SKM-1 (cell line): ENCODE measurements around the gene C12orf56.
"Not testable (repeated sequence)": the region's sequence is repeated elsewhere in the genome, so short reads cannot be mapped to it uniquely, and the experiment has no call there.

Source experiments
- DNase-seq: peaks from one replicate; lab custom pipeline; 2025; ENCODE audit not compliant: unreplicated experiment; lab: John Stamatoyannopoulos, UW

C12orf56 gene

DNA sequence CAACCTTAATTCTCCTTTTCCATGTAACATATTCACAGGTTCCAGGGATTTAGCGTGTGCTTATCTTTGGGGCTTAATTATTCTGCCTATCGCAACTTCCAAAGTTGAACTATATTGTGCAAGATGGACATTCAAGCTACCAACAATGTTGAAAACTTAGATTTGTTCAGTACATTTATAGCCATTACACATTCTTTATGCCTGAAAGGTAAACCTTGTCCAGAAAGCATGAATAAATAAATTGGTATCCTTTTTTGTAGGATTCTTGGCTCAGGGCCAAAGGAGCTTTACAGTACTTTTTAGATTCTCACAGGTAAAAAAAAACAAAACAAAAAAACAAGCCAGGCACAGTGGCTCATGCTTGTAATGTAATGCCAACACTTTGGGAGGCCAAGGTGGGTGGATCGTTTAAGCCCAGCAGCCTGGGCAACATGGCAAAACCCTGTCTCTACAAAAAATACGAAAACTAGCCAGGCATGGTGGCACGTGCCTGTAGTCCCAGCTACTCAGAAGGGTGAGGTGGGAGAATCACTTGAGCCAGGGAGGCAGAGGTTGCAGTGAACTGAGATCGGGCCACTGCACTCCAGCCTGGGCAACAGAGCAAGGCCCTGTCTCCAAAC, 3.3 kb downstream of the C12orf56 start:
- no peak for DNase-seq

DNA sequence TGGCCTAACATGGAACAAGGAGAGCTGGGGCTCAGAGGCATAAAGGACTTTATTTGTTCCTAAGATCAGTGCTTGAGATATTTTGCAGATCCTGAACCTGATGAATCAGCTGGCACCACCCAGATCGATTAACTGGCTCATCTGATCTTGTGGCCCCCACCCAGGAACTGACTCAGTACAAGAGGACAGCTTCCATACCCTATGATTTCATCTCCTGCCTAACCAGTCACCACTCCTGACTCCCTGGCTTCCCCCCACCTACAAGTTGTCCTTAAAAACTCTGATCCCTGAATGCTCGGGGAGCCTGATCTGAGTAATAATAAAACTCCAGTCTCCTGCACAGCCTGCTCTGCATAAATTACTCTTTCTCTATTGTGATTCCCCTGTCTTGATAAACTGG, 5.1 kb downstream of the C12orf56 start:
- no peak for DNase-seq

DNA sequence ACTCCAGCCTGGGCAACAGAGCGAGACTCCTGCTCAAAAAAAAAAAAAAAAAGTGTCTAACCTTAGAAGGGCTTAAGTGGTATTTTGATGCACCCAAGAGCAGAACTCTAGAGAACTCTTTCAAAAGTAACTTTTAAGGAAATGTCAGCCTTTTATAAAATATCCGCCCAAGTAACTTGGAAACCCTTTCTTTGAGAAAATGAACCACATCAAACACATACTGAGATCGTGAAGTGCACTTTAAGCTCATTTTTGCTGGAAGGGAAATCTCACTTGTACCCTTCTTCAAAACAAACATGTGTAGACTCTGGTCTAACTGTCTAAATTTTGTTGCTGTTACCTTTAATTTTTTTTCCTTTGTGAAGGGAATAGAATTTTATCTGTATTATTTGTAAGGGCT, 5.5 kb downstream of the C12orf56 start:
- DNase-seq = no peak

DNA sequence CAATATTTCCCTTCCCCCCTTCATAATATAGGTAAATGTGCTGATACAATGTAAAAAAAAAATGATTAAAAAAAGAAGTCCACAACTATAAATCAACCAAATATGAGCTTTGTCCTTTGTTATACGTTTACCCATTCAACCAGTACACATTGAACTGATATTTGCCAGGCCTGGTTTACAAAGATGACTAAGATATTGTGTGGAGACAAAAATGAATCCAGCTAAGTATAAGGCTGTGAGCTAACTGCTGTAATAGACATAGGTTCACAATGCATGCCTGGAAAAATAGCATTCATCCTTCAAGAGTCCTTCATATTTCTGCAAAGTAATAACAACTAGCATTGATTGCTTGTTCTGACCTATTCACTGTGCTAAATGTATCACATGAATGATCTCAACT, 6.9 kb downstream of the C12orf56 start:
- DNase-seq = no peak

DNA sequence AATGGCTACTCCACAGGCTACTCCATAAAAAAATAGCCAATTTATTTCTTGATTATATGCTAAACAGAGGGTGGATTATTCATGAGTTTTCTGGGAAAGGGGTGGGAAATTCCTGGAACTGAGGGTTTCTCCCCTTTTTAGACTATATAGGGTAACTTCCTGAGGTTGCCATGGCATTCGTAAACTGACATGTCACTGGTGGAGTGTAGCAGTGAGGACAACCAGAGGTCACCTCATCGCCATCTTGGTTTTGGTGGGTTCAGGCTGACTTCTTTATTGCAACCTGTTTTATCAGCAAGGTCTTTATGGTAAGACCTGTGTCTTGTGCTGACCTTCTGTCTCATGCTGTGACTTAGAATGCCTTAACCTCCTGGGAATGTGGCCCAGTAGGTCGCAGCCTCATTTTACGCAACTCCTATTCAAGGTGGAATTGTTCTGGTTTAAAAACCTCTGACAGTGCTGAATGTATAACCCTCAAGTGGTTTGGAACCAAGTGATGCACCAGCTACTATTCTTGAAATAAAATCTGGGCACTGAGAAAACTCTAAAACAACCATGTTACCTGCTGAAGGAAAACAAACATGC, 27.7 kb downstream of the C12orf56 start:
- DNase-seq = no peak

DNA sequence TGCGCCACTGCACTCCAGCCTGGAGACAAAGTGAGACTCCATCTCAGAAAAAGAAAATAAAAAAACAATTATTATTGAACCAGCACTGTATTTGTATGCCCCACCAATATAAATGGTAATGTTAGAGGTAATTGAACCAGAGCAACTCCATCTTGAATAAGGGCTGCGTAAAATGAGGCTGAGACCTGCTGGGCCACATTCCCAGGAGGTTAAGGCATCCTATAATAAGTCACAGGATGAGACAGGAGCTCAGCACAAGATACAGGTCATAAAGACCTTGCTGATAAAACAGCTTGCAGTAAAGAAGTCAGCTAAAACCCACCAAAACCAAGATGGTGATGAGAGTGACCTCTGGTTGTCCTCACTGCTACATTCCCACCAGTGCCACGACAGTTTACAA, 29.4 kb downstream of the C12orf56 start:
- not testable (repeated sequence) for DNase-seq

DNA sequence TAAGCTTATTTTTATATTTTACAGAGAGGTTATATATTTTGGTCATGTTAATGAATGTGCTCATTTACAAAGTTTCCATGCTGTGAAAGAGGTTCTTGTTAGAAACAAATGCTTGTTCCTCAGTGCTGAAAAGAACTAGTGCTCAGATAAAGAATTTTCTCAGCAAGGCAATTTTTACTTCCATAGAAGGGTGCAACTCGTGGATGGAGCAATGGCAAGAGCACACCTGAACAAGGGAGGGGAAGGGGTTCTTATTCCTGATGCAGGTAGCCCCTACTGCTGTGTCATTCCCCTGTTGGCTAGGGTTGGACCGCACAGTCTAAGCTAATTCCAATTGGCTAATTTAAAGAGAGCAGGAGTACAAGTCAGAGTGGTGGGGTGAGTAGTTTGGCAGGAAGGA, 34.3 kb downstream of the C12orf56 start:
- DNase-seq = not testable (repeated sequence)

DNA sequence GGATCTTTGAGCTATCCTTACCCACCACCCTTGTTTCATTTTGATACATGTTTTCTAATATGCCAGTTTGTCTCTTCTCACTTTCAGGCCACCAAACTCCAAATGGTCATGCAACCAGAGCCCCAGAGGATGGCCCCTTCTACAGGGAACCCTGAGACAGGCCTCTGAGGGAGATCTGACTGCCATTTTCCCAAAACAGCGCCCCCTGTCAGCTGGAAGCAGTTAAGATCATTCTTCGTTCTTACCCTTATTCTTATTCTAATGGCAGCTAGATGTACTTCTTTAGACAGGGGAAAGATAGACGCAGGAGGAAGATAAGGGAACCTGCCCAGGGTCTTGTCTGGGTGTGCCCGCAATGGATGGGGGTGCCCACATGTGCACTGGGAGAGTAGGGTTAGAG, 38.4 kb downstream of the C12orf56 start:
- no peak for DNase-seq

DNA sequence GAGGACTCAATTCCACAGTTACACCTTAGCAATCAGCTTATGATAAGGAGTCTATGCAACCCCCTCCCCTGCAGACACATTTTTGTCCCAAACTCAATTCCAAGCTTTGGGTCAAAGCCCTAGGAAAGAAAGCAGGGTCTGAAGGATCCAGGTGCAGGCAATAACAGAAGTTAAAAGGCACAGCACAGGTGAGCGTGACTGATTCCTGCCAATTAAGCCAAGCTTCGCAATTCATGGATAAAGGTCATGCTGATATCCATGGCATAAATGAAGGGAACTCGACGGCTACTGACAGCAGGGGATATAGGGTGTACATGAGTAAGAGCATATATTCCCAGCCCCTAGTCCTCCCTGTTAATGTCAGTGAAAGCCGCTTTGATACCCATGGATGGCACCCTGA, 39.3 kb downstream of the C12orf56 start:
- no peak for DNase-seq

DNA sequence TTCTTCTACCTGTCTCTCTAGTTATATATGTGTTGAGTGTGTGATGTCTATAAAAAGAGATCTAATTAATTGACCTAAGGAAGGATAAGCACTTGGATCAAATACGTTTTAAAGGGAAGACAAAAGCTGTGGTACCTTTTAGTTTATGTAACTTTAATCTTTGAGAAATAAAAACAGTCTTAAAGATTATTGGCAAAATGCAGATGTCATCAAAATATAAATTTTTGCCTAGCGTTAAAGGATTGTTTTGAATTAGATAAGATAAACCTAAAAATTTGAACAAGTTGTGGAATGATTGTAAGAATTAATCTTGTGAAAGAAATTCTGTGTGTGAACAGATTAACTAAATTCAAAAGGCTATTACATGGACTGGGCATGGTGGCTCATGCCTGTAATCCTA, 42.9 kb downstream of the C12orf56 start:
- no peak for DNase-seq

DNA sequence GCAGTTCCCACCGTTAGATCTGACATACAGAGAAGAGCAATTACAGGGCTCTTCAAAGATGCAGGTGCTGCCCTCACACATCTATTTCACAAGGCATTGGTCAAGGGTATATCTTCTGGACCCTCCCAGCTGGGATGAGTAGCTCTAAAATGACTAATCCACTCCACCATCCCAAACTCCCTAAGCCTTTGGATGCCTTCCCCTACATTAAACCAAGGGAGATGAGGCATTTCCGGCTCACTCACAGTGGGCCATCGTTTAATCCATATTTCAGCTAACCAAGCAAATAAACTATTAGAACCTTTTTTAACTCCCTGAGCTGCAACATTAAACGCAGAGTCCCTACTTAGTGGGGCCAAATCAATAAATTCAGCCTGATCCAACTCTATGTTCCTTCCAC, 45.9 kb downstream of the C12orf56 start:
- DNase-seq = not testable (repeated sequence)

DNA sequence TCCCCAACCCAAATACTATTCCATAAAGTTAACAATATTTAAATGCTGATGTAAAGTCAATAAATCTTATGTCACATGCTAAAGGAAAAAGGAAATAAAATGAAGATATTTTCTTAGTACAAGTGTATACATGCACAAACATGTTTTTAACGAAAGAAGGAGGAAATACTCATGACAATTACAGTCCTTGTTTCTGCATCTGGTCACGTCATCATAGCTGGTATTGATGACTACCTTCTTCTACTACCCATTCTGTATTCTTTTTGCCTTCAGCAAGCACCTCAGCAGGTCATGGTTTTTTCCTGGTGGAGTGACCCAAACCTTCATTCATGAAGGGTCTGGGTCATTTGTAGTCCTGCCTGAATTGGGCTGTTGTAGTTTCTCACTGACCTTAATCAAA, 50.0 kb downstream of the C12orf56 start:
- DNase-seq = not testable (repeated sequence)

DNA sequence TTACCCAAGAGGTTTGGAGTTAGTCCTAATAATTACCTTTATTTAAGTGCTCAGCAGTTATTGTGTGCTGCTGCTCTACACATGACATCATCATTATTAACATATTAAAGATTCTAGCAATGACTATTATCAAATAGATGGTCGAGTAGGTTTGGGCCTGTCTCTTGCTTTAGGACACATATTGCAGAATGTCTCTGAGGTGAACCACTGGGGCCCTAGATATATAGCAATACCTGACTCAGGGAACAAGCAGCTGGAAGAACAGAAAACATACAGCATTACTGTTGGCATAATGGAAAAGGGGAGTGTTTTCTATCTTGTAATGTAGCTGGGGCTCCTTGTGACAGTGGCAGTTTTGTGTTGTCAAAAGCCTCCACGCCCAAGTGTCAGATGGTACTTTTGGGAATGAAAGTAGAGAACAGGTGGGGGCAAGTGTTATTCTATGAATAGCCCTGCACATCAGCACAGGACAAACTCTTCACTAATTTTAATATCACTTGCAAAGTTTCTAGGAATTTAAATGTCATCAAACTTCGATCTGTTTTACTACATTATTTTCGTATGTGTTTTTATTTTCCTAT, 54.6 kb downstream of the C12orf56 start:
- no peak for DNase-seq

DNA sequence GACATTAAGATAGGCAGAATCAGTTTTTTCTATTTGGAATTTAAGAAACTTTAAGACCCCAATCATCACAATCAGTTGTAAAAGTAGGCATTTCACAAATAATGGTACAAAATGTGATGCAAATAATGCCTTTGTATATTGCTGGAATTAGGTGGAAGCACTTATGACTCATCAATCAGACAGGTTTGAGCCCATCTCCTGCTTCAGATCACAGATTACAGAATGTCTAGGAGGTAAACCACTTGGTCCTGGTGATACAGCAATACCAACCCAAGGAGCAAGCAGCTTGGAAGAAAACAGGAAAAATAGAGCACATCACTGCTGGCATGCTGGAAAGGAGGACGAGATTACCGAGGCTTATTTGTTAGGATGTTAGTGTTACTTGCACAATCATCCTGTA, 57.6 kb downstream of the C12orf56 start:
- DNase-seq = no peak

DNA sequence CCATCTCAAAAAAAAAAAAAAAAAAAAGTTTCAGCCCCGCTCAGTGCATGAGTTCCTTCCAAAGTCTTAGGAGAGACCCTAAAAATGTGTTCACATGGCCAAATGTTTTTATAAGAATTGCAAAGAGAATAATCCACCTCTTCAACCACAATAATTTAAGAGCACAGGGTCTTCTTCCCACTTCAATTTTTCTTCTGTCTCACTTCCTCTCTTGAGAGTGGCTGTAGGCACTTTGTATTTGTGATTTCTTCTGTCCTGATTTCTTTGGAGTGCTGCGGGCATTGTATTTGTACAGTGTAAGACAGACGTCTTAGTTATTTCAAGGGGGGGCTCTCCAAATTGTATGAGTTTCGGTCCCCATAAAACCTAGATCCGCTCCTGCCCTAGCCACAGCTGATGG, 58.3 kb downstream of the C12orf56 start:
- DNase-seq = no peak

DNA sequence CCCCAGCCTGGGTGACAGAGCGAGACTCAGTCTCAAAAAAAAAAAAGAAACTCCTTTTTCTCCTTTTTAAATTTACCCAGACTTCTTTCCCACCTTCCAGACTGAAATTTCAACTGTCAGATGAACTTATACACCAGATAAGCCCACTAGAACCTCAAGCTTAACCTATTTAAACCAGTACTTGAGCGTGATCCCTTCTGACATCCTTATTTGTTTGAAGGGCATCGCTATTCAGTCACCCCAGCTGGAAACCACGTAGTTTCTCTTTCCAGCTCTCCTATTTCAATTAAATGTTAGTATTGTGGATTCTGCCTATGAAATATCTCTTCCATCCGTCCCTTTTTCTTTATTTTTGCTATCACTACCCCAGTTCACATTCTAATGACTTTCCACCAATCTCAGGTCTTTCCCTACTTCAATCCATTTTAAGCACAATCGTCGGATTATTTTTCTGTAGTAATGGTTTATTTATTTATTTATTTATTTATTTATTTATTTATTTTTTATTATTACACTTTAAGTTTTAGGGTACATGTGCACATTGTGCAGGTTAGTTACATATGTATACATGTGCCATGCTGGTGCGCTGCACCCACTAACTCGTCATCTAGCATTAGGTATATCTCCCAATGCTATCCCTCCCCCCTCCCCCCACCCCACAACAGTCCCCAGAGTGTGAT, 61.4 kb downstream of the C12orf56 start:
- DNase-seq = not testable (repeated sequence)

DNA sequence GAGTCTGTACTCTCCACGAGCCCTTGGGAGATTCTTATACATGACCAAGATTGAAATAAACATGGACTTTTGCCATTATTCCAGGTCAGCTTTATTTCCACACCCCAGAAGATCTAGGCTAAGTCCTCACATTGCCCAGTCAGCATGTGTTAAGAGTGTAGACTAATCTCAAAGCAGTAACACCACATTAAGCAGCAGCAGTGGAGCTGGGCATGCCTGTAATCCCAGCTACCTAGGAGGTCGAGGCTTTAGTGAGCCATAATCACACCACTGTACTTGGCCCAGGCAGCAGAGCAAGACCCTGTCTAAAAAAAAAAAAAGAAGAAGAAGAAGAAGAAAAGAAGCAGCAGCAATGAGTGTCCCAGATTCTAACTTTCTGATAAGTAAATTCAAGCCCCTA, 65.5 kb downstream of the C12orf56 start:
- no peak for DNase-seq

DNA sequence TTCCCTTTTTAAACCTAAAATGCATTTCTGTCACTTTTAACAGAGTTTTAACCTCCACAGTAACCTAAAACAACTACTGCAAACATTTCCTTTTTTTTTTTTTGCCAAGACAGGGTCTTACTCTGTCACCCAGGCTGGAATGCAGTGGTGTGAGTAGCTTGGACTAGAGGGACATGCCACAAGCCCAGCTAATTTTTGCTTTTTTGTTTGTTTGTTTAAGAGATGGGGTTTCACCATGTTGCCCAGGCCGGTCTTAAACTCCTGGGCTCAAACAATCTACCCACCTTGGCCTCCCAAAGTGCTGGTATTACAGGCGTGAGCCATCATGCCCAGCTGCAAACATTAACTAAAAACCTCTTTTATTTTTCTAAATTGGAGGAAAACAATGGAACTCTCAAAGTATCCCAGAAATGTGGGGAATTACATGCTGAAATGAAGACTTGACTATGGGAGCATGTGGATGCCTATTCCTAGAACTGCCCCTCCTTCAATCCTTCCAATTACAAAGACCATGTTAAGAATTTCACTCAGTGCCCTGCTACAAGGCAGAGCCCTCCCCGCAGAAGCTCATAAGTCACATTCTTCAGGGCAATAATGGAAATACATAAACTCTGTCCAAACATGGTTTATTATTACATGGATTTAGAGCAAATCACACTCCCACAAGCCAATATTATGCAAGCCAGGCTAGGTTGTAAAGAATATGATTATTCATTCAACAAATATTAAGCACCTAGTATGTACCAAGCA, 66.9 kb downstream of the C12orf56 start:
- DNase-seq = no peak

DNA sequence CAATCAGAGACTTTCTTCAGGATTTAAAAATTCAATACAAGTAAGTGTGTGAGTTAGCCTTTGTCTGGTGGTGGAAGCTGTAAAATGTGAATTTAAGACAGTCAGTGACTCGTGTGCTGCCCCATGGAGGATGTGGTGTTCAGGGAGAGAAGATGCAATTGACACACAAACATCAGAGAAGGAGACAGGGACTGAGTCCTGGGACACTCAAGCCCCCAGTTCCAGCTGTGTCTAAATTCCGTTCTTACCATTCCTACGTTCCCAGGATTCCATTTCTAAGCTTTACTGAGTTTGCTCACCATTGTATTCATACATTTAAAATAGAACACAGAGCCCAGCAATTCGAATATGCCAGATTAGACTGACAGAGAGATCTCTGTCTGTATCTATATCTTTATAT, 67.6 kb downstream of the C12orf56 start:
- no peak for DNase-seq

DNA sequence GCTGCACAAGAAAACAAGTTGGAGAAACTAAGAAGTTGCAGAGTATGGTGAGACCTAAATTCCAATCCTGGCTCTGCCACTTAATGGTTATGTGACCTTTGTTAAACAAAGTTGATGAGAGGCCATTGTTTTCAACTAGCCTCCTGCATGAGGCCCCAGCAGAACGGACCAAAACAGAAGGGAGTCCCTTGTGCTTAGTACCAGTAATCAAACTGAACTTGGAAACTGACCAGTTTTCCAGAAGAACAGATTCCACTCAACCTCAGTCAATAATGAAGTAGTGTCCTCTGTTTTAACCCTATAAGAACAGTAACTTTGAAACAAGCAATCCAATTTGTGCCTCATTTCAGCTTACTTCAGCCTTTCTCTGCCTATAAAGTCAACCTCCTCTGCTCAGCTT, 69.9 kb downstream of the C12orf56 start:
- DNase-seq = no peak

DNA sequence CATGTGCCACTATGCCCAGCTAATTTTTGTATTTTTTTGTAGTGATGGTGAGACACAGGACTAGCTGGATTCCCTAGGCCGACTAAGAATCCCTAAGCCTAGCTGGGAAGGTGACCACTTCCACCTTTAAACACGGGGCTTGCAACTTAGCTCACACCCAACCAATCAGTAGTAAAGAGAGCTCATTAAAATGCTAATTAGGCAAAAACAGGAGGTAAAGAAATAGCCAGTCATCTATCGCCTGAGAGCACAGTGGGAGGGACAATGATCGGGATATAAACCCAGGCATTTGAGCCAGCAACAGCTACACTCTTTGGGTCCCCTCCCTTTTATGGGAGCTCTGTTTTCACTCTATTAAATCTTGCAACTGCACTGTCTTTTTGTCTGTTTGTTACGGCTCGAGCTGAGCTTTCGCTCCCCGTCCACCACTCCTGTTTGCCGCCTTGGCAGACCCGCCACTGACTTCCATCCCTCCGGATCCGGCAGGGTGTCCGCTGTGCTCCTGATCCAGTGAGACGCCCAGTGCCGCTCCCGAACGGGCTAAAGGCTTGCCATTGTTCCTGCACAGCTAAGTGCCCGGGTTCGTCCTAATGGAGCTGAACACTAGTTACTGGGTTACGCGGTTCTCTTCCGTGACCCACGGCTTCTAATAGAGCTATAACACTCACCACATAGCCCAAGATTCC, 70.9 kb downstream of the C12orf56 start:
- not testable (repeated sequence) for DNase-seq
